K562 (cell line): ENCODE data around the gene STUB1. TPM values are rescaled to one million over a fixed set of nuclear protein-coding genes. Genes with fewer than 3 reads are reported as not detected.

Experiments
- ATAC-seq: fragments of 200-7000 bp; cut with Tn5 transposase; 3 replicates; pipeline ENCODE4 v1.9.1; 2020; ENCODE audit warnings: moderate library complexity
- BruUV-seq: library from RNA; stranded (reverse); fragments of 400-500 nt; replicated peaks from 2 replicates; lab custom pipeline; 2021; lab: Mats Ljungman, UMichigan
- CTCF ChIA-PET: fragments of 300-600 bp; formaldehyde crosslinking; extraction: SDS; loops from one replicate; lab custom pipeline; 2021; ENCODE audit warnings: low intra/inter-chr PET ratio; lab: Yijun Ruan, JAX
- POLR2A ChIA-PET: fragments of 300-600, 350-650 bp; sonication (Branson Sonifier 250); formaldehyde crosslinking; extraction: SDS; loops from one replicate; lab custom pipeline; 2021; ENCODE audit warnings: antibody characterized with exemption, inconsistent platforms; lab: Yijun Ruan, JAX
- DNase-seq, 4 experiments: peaks; one replicate each; pipeline versions ENCODE4 v3.0.0 to v3.0.0-alpha.2; 2011 to 2018; ENCODE audit warnings: low spot score in 3 of 4, mixed read lengths in 3 of 4; ENCODE audit errors: extremely low read depth in 1 of 4
- FAIRE-seq: peaks from 2 replicates; lab custom pipeline; 2011; peaks lifted over from hg19 to GRCh38; lab: Jason Lieb, UNC
- H2AFZ ChIP-seq: 2 replicates; pipeline ENCODE4 v1.6.0; 2011; ENCODE audit warnings: low read depth, low read length, control low read depth, inconsistent platforms
- H3K27ac ChIP-seq: fragments of 200-600 bp; 3 replicates; pipeline ENCODE4 v1.8.0; 2011; ENCODE audit warnings: low read depth, mild to moderate bottlenecking, control low read depth, inconsistent platforms, low read length, moderate library complexity, mixed read lengths; ENCODE audit errors: extremely low read depth
- H3K27me3 ChIP-seq, 2 experiments: fragments of 300-600 bp in 1 of 2; 2 replicates in 1 of 2; 3 replicates in 1 of 2; pipeline versions ENCODE4 v1.6.0 to v1.8.0; 2011; ENCODE audit warnings: inconsistent platforms in 2 of 2, low read length in 2 of 2, mild to moderate bottlenecking in 1 of 2, mixed read lengths in 1 of 2, moderate library complexity in 1 of 2; ENCODE audit not compliant: control insufficient read depth in 2 of 2, insufficient read depth in 2 of 2
- H3K36me3 ChIP-seq: fragments of 300-600 bp; 3 replicates; pipeline ENCODE4 v1.8.0; 2011; ENCODE audit warnings: mild to moderate bottlenecking, low read length, inconsistent platforms; ENCODE audit not compliant: control insufficient read depth, insufficient read depth
- H3K4me1 ChIP-seq, 2 experiments: fragments of 200-600 bp in 1 of 2; replicated peaks in 1 of 2; 2 replicates in 1 of 2; 3 replicates in 1 of 2; pipeline versions ENCODE4 v1.5.1 to v1.8.0; 2011; ENCODE audit warnings: inconsistent platforms in 2 of 2, low read length in 2 of 2, mild to moderate bottlenecking in 1 of 2, mixed read lengths in 1 of 2, moderate library complexity in 1 of 2; ENCODE audit not compliant: control insufficient read depth in 2 of 2, insufficient read depth in 2 of 2
- H3K4me2 ChIP-seq: 2 replicates; pipeline ENCODE4 v1.6.1; 2011; ENCODE audit warnings: low read length, control low read depth, inconsistent platforms, mixed read lengths; ENCODE audit not compliant: insufficient read depth
- H3K4me3 ChIP-seq: fragments of 200-600 bp; sonication (generic), shearing (Covaris generic); 2 replicates; pipeline ENCODE4 v1.5.1; 2016; ENCODE audit warnings: control low read depth, inconsistent platforms
- H3K79me2 ChIP-seq: fragments of 200-600 bp; 3 replicates; pipeline ENCODE4 v1.8.0; 2011; ENCODE audit warnings: low read length, inconsistent platforms; ENCODE audit not compliant: control insufficient read depth, insufficient read depth
- H3K9ac ChIP-seq, 2 experiments: 2 replicates each; pipeline versions ENCODE4 v1.6.0 to v1.6.1; 2011; ENCODE audit warnings: low read depth in 2 of 2, low read length in 2 of 2, control low read depth in 1 of 2, inconsistent platforms in 1 of 2, mild to moderate bottlenecking in 1 of 2, mixed read lengths in 1 of 2; ENCODE audit not compliant: insufficient read depth in 1 of 2
- H3K9me1 ChIP-seq: one replicate; pipeline ENCODE4 v1.6.0; 2011; ENCODE audit warnings: inconsistent platforms, mild to moderate bottlenecking, low read length, moderate library complexity; ENCODE audit not compliant: control insufficient read depth, insufficient read depth
- H3K9me3 ChIP-seq: replicated peaks from 2 replicates; pipeline ENCODE4 v1.5.1; 2011; ENCODE audit warnings: low read depth, low read length, inconsistent platforms; ENCODE audit not compliant: control insufficient read depth, insufficient read depth
- H4K20me1 ChIP-seq: replicated peaks from 2 replicates; pipeline ENCODE4 v1.6.1; 2011; ENCODE audit warnings: low read length, inconsistent platforms, mixed read lengths; ENCODE audit not compliant: control insufficient read depth, insufficient read depth
- CLOCK ChIP-seq: fragments of 250-450 bp; sonication (Bioruptor Pico); IDR thresholded peaks from 2 replicates; pipeline ENCODE4 v1.4.0; 2020; ENCODE audit warnings: mild to moderate bottlenecking, moderate library complexity, borderline replicate concordance
- HLTF ChIP-seq: fragments of 450-650 bp; IDR thresholded peaks from 2 replicates; pipeline ENCODE4 v1.6.1; 2016
- HNRNPL ChIP-seq: fragments of 200-400 bp; formaldehyde crosslinking; IDR thresholded peaks from 2 replicates; pipeline ENCODE4 v1.6.1; 2017; ENCODE audit warnings: low read depth, mild to moderate bottlenecking, low read length
- MAFG ChIP-seq: fragments of 450-650 bp; conservative IDR thresholded peaks from 2 replicates; pipeline ENCODE4 v1.6.1; 2016; ENCODE audit warnings: missing genetic modification characterization, missing compliant biosample characterization
- NR2C1 ChIP-seq, 2 experiments: fragments of 450-650 bp; IDR thresholded peaks; 2 replicates each; pipeline ENCODE4 v1.6.1; 2017; ENCODE audit warnings: mild to moderate bottlenecking in 2 of 2, antibody characterized with exemption in 1 of 2, inconsistent platforms in 1 of 2, missing compliant biosample characterization in 1 of 2, missing genetic modification characterization in 1 of 2
- POLR2G ChIP-seq: fragments of 200-400 bp; formaldehyde crosslinking; IDR thresholded peaks from 2 replicates; pipeline ENCODE4 v1.6.1; 2017; ENCODE audit warnings: low read depth, mild to moderate bottlenecking, antibody characterized with exemption, low read length, moderate library complexity
- POLR3A ChIP-seq: IDR thresholded peaks from 2 replicates; pipeline ENCODE4 v1.6.1; 2011; ENCODE audit warnings: borderline replicate concordance, mild to moderate bottlenecking, moderate library complexity; ENCODE audit not compliant: insufficient read length, insufficient read depth; ENCODE audit errors: extremely low read depth
- PTBP1 ChIP-seq: fragments of 200-400 bp; formaldehyde crosslinking; IDR thresholded peaks from 2 replicates; pipeline ENCODE4 v1.6.1; 2017; ENCODE audit warnings: low read depth, low read length
- SP2 ChIP-seq: IDR thresholded peaks from 2 replicates; pipeline ENCODE4 v1.6.1; 2011; ENCODE audit warnings: mild to moderate bottlenecking, low read depth, low read length, moderate library complexity; ENCODE audit not compliant: poor library complexity, severe bottlenecking; ENCODE audit errors: extremely low read depth
- ZBTB33 ChIP-seq: sonication (generic); formaldehyde crosslinking; IDR thresholded peaks from 2 replicates; pipeline ENCODE4 v1.8.1; 2023; ENCODE audit warnings: mild to moderate bottlenecking, missing genetic modification reagents
- ZFP30 ChIP-seq: fragments of 250-450 bp; sonication (Bioruptor Pico); IDR thresholded peaks from 2 replicates; pipeline ENCODE4 v1.8.0; 2022; ENCODE audit warnings: moderate library complexity, mild to moderate bottlenecking, inconsistent platforms, borderline replicate concordance
- ZFX ChIP-seq: sonication (generic); formaldehyde crosslinking; IDR thresholded peaks from 2 replicates; pipeline ENCODE4 v1.8.0; 2022; ENCODE audit warnings: mild to moderate bottlenecking, missing genetic modification reagents, moderate library complexity
- ZSCAN29 ChIP-seq: fragments of 450-650 bp; IDR thresholded peaks from 2 replicates; pipeline ENCODE4 v1.6.1; 2017
- WGBS: fragments of 100-300 bp; shearing (Covaris generic); methylation state at CpG from one replicate; pipeline ENCODE4 v1.1.6; 2016; ENCODE audit warnings: low coverage, mixed read lengths; ENCODE audit not compliant: insufficient coverage; ENCODE audit errors: missing lambda C conversion rate; 5-methylcytosine and 5-hydroxymethylcytosine counted together
- in situ Hi-C: fragments of 300-500 bp; cut with MboI; formaldehyde crosslinking; loops from 4 replicates; pipeline ENCODE4 v1.15.0; 2018; ENCODE audit warnings: inconsistent platforms, mixed read lengths
- intact Hi-C: fragments of 100-400 bp; cut with micrococcal nuclease; formaldehyde crosslinking; loops from 2 replicates; pipeline ENCODE4 v1.14.2; 2022
- polyA plus RNA-seq, 8 experiments: library from polyadenylated mRNA; depleted of rRNA in 4 of 8; stranded (reverse) in 5 of 8; unstranded in 3 of 8; fragments of >200 nt; fragmentation: Nextera tagmentation in 2 of 8; fragmentation: Illumina TruSeq in 1 of 8; extraction: Ambion mirVana in 2 of 8; extraction: Trizol in 1 of 8; gene quantifications; 2 replicates each; pipeline versions ENCODE4 v1.2.1 to v1.2.3, GENCODE V29; 2011 to 2014; ENCODE audit warnings: inconsistent platforms in 1 of 8, missing spikeins in 1 of 8
- total RNA-seq, 7 experiments: library from RNA; depleted of rRNA in 6 of 7; stranded (reverse); fragments of >200 nt in 6 of 7; fragmentation: Illumina TruSeq in 2 of 7; extraction: Trizol in 2 of 7; gene quantifications; 2 replicates each; pipeline versions ENCODE4 v1.2.1 to v1.2.3, GENCODE V29; 2011 to 2021; ENCODE audit warnings: low replicate concordance in 1 of 7
- TF ChIP-seq, protein P1 (sequence below), 2 experiments: IDR thresholded peaks; 2 replicates each; pipeline ENCODE4 v1.6.1; 2011; ENCODE audit warnings: borderline replicate concordance in 1 of 2, control low read depth in 1 of 2, low read depth in 1 of 2, low read length in 1 of 2, mild to moderate bottlenecking in 1 of 2, mixed read lengths in 1 of 2, moderate library complexity in 1 of 2; ENCODE audit not compliant: insufficient read depth in 1 of 2, insufficient read length in 1 of 2, poor library complexity in 1 of 2, severe bottlenecking in 1 of 2; ENCODE audit errors: extremely low read depth in 1 of 2

Gene STUB1
- total and polyA plus RNA-seq, 9 of the 15 experiments (the other 6 are each of a cell fraction or from before 2014, with no cell fraction given): 10.6 to 251 (median 152) TPM

GRCh38 chr16:632486-633335, 47.5 kb upstream of the STUB1 start:
- no peak overlapping the region for H2AFZ ChIP-seq
- peaks cover 18% of the 10 kb centered on the region for H3K79me2 ChIP-seq
- H3K4me3 ChIP-seq: no peak overlapping the region
- ChIA-PET CTCF (no interaction called here), POLR2A (no interaction called here)
- H3K4me1 ChIP-seq: peaks cover 27 to 94% of the 10 kb centered on the region in 2 experiments
- no TSS peak for BruUV-seq
- DNase-seq (no peak), ATAC-seq (no peak), FAIRE-seq (no peak)
- no peaks in the 10 kb centered on the region for H3K27me3 ChIP-seq
- H3K9ac ChIP-seq: no peak overlapping the region
- H3K9me3 ChIP-seq: no peaks in the 10 kb centered on the region
- in situ Hi-C loops (no loop called here), intact Hi-C loops (no loop called here)
- H3K36me3 ChIP-seq: peaks cover 40% of the 10 kb centered on the region; the same call in 1 of the 3 replicates
- H3K4me2 ChIP-seq: no peak overlapping the region
- no peaks in the 10 kb centered on the region for H4K20me1 ChIP-seq
- WGBS: 90% methylated on average over 49 of the region's 67 CpGs
- no peak overlapping the region for H3K27ac ChIP-seq
- no peaks in the 10 kb centered on the region for H3K9me1 ChIP-seq
- no peak for TF ChIP-seq SP2
- TF ChIP-seq ZBTB33: no peak; the same call in 1 of the 2 replicates
- no peak for TF ChIP-seq ZFP30 (CRISPR knock-in tag)
- TF ChIP-seq, protein P1, sequence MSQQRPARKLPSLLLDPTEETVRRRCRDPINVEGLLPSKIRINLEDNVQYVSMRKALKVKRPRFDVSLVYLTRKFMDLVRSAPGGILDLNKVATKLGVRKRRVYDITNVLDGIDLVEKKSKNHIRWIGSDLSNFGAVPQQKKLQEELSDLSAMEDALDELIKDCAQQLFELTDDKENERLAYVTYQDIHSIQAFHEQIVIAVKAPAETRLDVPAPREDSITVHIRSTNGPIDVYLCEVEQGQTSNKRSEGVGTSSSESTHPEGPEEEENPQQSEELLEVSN (IDR thresholded peaks at IDR 0.05; ENCODE audit: borderline replicate concordance in 1 of 2, extremely low read depth in 1 of 2, insufficient read depth in 1 of 2, insufficient read length in 1 of 2, low read depth in 1 of 2, low read length in 1 of 2, poor library complexity in 1 of 2, severe bottlenecking in 1 of 2): no peak
- TF ChIP-seq MAFG: no peak
- no peak for TF ChIP-seq HLTF
- TF ChIP-seq PTBP1: 0 out of 2 replicates have a peak, but pooled peaks have one; percentile 25
- TF ChIP-seq ZFX (CRISPR knock-in tag): 0 out of 2 replicates have a peak, but pooled peaks have one; percentile 9
- peak; percentile 18; the same call in 1 of the 2 replicates for TF ChIP-seq HNRNPL
- TF ChIP-seq ZSCAN29: no peak
- TF ChIP-seq CLOCK (CRISPR knock-in tag): no peak
- TF ChIP-seq POLR3A: no peak
- TF ChIP-seq NR2C1 (IDR thresholded peaks at IDR 0.05): no peak
- no peak for TF ChIP-seq NR2C1 (tag; IDR thresholded peaks at IDR 0.05)
- peak; percentile 66 for TF ChIP-seq POLR2G
